Coronary artery (tissue), 2 donors: ENCODE data around the gene MSH3.

Source experiments
- DNase-seq: peaks from one replicate; pipeline ENCODE4 v3.0.0-alpha.2; 2017; ENCODE audit warnings: low spot score
- H3K27ac ChIP-seq, 2 donors: fragments of 200-600 bp; sonication (generic); one replicate each; pipeline ENCODE4 v1.5.1; 2016 to 2019
- H3K4me3 ChIP-seq: fragments of 200-600 bp; sonication (generic); 2 replicates; pipeline ENCODE4 v1.5.1; 2016; ENCODE audit warnings: mild to moderate bottlenecking, moderate library complexity
- CTCF ChIP-seq: fragments of 200-600 bp; sonication (generic); IDR thresholded peaks from one replicate; pipeline ENCODE4 v1.5.1; 2019; ENCODE audit warnings: antibody characterized with exemption

MSH3 gene

GRCh38 chr5:80921026-80921425, 266.6 kb downstream of the MSH3 start:
- TF ChIP-seq CTCF: no peak
- DNase-seq: no peak
- Histone ChIP-seq H3K27ac (no peak overlapping the region), H3K4me3 (no peak overlapping the region)

- no peak for TF ChIP-seq CTCF
- DNase-seq: no peak
- H3K4me3 ChIP-seq: no peak overlapping the region
- no peak overlapping the region for H3K27ac ChIP-seq
Measured at GRCh38 chr5:80925931-80926330, 271.5 kb downstream of the MSH3 start.
